Medulla oblongata (tissue), 1 donor: ENCODE data around the gene CCDC197.
A peak's percentile ranks its signal among the peaks of the same experiment; 100 is the strongest.

ENCODE experiments used
- DNase-seq: peaks from one replicate; pipeline ENCODE4 v3.0.0-alpha.2; 2015; ENCODE audit errors: extremely low spot score

The CCDC197 gene

DNA sequence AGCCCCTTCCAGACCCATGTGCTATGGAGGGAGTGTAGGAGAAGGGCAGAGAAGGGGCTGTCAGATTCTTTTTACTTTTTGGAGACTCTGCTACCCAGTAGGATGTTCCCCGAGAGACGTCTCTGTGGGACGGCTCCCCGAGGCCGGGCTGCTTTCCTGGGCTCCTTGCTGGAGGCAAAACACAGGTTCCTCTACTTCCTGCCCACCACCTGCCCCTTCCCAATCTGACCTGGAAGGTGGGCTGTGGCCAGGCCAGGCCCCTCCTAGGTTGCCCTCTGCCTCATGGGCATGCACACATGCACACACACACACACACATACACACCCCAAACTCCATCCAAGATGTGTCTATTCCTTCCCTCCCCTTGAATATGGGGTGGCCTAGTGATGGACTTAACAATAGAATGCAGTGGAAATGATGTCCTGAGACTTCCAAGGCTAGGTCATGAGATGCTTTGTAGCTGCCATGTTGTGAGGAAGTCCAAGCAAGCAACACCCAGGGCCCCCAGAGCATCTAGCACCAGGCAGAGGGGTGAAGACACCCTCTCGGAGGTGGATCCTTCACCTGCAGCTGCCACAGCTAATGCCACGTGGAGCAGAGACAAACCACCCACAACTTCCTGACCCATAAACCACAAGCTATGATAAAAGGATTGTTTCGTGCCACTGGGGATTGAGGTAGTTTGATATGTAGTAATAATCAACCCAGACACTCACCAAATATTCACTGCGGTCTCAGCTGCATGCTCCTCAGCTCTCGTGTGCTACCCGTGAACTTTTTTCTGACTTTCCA is 19.1 kb upstream of the CCDC197 start:
- no peak for DNase-seq

- DNase-seq = no peak
These were observed 18.4 kb upstream of the CCDC197 start for GRCh38 chr14:93978735-93979134.

DNA sequence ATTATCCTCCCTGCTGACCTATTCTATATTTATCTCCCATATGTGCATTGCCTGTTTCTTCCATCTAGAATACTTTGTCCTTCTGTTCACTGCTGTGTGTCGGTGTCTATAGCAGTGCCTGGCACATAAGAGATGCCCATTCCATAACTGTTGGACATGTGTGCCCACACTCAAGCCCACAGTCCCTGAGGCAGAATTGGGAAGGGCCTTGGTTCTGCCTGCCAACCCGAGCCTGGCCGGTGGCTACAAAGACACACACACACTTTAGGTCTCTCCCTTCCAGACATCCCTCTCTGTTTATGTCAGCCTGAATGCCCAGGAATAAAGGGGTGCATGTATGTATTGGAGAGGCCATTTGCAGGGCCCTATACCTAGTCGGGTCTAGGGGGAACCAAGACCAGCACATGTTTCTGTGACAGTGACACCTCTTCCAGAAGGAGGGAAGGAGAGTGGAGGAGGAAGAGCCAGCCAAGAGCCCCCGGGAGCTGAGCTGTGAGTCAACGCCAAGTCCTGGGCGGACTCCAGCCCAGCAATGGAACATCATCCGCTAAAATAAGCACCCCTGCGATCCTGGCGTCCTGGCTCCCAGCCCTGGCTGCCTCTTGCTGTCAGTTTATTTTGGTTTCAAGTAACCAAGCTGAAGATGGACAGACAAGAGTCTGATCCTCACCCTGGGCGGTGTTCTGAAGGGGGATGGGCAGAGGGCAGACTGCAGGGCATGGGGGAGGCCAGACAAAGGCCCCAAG is 16.5 kb upstream of the CCDC197 start:
- DNase-seq = peak; percentile 40

DNA sequence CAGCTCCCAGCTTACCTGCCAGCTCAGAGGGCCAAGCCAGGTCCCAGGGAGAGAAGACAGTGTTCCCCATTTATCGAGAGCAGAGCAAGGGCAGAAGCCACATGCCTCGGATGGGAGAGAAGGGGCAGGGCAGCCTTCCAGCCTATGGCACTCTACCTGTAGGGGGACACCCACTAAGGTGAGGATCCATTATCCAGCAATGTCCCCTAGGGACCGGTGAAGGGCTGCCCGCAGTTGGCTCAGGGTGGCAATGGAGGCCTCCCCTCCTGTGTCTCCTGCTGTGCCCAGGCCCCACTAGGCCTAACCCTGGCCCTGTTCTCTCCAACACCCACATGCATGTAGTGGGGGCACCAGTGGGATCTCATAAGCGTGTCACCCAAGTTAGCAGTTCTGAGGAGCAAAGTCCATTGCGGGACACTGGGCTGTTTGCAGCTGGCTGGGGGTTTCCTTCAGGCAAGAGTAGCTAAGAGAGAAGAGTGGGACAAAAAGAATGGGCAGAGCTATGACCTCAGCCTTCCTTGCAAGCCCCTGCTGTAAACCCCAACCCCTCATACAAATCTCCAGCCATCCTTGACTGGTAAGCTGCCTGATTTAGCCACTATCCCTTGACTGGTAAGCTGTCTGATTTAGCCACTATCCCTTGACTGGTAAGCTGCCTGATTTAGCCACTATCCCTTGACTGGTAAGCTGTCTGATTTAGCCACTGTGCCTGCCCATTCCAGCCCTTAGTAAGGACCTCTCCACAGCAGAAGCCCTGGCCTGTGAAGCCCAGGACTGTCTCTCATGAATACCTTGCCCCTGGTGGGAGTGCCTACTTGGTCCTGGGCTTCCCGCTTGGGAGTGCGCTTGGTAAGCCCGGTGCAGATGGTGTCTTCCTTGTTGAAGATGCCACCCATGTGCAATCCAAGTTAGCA is 15.5 kb upstream of the CCDC197 start:
- DNase-seq = no peak

DNA sequence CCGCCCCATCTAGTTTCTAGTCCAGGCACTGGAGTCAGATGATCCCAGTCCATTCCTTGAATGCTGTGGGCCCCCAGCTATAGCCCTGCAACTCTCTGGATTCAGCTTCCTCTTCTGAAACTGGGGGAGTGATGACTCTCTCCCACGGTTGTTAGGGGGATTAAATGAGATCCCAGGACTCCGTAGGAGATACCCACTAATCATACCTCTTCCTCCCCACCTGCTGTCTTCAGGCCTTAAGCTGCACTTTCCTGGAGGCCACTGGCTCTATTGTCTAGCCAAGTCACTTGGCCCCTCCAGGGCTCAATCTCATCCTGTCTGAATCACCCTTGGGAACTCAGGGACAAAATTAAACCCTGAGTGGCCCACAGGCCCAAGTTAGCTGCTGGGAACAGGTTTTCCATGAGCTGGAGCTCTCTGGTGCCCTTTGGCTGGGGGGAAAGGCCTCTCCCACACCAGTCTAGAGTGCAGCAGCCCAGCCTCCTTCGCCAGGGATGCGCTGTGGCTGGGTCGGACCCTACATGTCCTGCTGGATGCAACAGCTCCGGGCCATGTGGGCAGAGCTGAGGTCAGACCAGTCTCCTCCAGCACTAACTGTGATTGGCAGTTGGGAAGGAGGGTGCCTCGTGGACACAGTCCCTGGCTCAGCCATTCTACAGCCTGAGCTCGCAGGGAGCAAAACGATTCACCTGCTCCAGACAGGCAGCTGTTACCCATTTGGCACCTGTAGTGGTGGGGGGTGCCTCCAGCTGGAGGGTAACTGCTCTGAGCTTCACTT is 14.7 kb upstream of the CCDC197 start:
- no peak for DNase-seq

GRCh38 chr14:93984070-93984469 is 13.0 kb upstream of the CCDC197 start:
- peak; percentile 26 for DNase-seq

DNA sequence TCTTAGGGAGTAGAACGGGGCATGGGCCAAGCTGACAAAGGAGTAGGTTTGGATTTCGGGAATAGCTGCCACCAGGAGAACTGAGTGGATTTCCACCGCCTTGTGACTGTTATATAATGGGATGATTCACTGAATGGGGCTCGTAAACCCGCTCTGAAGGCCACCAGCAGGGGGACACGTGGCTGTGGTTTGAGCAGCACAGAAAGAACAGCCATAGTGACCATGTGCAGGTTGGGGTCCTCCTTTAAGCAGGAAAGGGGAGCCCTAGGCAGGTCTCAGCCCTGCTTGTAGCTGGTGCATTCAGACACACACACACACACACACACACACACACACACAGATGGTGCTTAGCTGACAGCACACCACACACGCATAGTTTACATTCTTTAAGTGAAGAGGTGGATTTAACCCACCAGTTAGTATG is 12.1 kb upstream of the CCDC197 start:
- DNase-seq = peak; percentile 65

DNA sequence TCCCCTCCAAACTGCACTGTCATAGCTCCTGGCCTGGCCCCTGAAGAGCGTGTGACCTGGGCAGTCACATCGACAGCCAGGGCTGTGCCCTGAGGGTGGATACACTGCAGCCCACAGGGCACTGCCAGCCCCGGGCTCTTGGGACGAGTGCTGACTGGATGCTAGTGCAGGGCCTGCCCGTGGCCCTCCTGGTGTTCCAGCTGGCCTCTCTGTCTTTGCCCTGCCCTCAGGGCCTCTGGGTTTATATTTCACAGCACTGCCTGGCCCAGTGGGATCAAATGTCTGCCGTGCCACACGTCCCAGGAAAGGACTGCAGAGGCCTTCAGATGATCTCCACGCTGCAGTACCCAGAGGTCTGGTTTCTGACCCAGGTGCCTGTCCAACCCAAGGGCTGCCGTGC is 10.1 kb upstream of the CCDC197 start:
- DNase-seq = no peak

GRCh38 chr14:93987376-93987775 is 9.7 kb upstream of the CCDC197 start:
- DNase-seq = no peak

DNA sequence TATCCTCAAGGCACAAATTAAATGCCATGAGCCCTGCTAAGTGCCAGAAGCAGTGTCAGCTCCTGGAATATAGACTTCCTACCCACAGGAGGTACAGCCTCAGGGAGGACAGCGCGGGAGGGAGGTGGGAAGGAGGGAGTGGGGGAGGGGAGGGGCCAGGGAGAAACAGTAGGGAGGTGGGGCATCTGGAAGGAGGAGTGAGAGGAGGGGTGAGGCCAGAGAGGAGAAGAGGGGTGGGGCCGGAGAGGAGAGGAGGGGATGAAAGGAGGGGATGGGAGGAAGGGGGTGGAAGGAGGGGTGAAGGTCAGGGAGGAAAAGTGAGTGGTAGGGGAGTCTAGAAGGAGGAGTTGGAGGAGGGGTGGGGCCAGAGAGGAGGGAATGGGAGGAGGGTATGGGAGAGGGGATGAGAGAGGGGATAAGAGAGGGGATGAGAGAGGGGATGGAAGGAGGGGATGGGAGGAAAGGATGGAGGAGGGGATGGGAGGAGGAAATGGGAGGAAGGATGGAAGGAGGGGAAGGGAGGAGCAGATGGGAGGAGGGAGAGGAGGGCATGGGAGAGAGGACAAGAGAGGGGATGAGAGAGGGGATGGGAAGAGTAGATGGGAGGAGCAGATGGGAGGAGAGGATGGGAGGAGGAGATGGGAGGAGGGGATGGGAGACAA is 9.2 kb upstream of the CCDC197 start:
- no peak for DNase-seq

DNA sequence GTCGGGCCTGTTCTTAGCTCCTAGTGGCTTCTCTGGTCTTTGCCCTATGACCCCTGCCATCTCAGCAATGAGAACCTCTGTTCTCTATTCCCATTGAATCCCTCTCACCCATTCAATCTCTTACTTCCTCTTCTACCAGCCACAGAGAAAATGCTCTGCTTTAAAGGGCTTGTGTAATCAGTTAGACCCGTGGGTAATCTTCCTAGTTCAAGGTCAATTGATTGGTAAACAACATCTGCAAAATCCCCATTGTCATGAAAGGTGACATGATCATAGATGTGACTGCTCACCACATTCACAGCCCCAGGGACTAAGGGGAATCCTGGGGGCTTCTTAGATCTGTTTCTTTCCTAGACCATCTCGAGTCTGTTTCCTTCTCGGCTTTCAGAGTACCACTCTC is 7.2 kb upstream of the CCDC197 start:
- no peak for DNase-seq

DNA sequence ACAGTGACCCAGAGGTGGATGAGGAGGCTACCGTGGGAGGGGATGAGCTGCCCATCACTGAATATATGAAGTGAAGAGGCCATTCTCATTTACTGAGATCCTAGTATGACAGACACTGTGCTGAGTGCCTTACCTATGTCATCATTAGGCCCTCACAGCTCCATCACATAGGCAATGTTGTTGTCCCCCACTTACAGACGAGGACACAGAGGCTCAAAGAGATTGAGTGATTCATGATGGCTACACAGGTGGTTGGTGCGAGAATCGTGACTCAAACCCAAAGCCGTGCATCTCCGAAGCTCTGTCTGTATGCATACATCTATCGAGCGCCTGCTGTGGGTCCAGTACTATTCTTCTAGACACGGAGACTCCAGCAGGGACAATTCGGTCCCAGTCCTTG is 5.9 kb upstream of the CCDC197 start:
- DNase-seq = no peak

DNA sequence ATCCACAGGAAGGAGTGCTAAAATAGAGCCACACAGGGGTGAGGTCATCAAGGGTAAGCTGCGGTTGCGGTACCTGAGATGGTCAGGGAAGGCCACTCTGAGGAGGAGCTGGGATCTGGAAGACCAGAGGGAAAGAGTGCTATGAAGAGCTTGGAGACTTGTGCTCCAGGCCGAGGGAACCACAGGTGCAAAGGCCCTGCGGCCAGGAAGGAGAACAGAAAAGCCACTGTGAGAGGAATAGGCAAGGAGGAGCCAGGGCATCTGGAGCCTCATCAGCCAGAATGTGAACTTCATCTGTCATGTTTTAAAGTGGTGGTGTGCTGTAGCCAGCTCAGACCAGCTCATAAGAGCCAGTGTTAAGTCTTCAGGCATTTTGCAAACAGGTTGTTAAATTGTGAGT is 5.5 kb upstream of the CCDC197 start:
- DNase-seq = no peak

GRCh38 chr14:93993382-93993781 is 3.7 kb upstream of the CCDC197 start:
- no peak for DNase-seq

GRCh38 chr14:93994919-93995682 is 2.0 kb upstream of the CCDC197 start:
- peak; percentile 19 for DNase-seq

GRCh38 chr14:93996130-93996695 is 888 bp upstream of the CCDC197 start:
- DNase-seq = no peak

- no peak for DNase-seq
These were observed 1.1 kb downstream of the CCDC197 start for GRCh38 chr14:93997916-93998870.

- DNase-seq = no peak
These were observed 1.8 kb downstream of the CCDC197 start for GRCh38 chr14:93998871-93999403.
